CD4-positive, alpha-beta T cell treated with Interleukin-17A for 1 hour (primary cell): ENCODE measurements around the gene MTA2.
"Not testable (repeated sequence)": the region's sequence is repeated elsewhere in the genome, so short reads cannot be mapped to it uniquely, and the experiment has no call there.

Source experiments
- DNase-seq: peaks from one replicate; pipeline ENCODE4 v3.0.0-alpha.2; 2020

Gene MTA2

GRCh38 chr11:62565100-62565802 is 36.4 kb downstream of the MTA2 start:
- DNase-seq = no peak

DNA sequence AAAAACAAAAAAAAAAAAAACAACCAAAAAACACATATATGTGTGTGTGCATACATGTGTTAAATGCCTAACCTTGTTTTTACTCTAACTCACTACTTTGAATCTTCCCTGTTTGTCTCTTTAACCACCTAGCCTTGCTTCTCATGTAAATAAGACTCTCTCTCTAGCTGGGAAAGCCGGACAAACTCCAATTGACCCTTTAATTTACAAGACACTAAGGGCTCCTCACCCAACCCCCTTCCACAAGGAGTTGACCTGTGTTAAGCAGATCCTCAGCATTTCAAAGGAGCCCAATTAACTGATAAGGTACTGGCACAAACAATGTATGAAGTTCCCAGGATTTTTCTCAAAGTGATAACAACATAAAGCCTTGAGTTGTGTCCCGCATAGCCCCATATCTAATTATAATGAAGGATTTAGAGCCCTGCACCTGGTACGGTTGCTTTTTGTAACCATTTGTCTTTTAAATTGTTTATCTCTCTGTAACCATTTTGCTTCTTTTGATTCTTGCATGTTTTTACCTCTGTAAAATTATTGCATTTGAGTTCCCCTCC is 39.9 kb downstream of the MTA2 start:
- DNase-seq = not testable (repeated sequence)

DNA sequence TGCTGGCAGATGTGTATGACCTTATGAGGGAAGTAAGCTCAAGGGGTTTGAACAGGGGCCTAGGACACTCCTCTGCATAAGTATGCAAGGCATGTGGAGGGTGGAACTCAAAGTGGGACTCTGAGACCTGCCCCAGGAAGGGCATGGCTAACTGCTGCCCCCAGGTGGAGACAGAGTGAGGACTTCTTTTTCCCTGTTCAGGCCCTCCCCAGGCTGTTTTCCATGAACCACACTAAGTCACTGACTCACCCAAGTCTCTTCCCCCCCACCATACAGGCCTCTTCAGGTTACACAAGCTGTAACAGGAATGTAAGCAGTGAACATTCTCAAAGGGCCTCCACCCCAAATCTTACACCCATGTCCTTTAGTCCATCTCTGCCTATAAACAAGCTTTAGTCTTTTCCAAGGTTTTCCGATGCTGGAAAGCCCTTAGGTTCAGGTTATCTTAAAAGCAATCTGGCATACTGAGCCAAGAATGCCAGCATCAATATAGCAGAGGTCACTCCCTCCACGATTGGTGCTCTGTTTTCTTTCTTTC is 41.0 kb downstream of the MTA2 start:
- peak; percentile 87 for DNase-seq

- not testable (repeated sequence) for DNase-seq
Observed at GRCh38 chr11:62559626-62560025, 42.0 kb downstream of the MTA2 start.

- DNase-seq = no peak
Observed at GRCh38 chr11:62559204-62559603, 42.5 kb downstream of the MTA2 start.

DNA sequence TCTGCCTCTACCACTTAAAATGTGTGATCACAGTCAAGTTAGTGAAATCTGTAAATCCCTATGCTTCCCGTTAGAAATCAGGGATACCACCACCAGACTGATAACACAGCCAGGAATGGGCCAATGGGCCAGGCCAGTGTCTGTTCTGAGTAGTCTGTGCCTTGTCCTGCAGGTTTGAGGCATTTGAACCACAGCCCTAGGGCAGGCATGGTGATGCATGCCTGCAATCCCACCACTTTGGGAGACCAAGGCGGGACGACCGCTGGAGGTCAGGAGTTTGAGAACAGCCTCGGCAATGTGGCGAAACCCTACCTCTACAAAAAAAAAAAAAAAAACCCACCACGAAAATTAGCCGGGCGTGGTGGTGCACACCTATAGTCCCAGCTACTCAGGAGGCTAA is 43.0 kb downstream of the MTA2 start:
- no peak for DNase-seq

GRCh38 chr11:62556875-62557631 is 44.6 kb downstream of the MTA2 start:
- peak; percentile 76 for DNase-seq

GRCh38 chr11:62556108-62556874 is 45.4 kb downstream of the MTA2 start:
- peak; percentile 91 for DNase-seq

- DNase-seq = peak; percentile 95
Observed at GRCh38 chr11:62555464-62556107, 46.1 kb downstream of the MTA2 start.

GRCh38 chr11:62554387-62555167 is 47.1 kb downstream of the MTA2 start:
- DNase-seq = peak; percentile 38

GRCh38 chr11:62553839-62554361 is 47.8 kb downstream of the MTA2 start:
- peak; percentile 43 for DNase-seq

DNA sequence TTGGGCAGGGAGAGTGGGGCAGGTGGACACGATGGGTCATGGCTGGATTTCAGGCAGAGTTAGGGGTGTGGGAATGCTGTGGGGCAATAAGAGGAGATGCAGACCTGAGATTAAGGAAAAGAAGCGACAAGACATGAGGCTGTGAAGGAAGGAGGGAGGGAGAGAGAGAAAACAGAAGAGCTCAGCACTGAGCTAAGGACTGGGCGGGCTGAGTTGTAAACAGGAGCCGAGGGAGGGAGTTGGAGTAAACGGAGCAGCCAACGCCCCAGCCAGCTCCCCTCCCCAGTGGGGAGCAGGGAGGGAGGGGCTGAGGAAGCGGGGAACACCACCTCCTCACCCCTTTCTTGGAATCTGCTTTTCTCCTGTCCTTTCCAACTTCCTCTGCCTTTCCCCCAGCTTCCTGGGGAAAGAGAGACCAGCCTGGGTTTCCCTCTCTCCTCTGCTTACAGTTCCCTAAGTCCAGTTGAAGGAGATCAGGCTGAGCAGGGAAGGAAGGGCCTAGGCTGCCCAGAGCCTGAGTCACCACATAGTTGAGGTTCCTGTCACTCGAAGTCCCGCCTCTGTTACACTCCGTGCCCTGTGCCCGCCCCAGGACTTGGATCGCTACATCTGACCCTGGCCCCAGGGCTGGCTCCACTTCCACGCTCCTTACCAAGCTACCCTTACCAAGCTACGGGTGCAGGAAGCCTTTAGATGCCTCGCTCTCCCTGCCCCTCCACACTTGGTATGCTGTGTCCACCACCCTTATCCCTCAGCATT is 48.4 kb downstream of the MTA2 start:
- peak; percentile 90 for DNase-seq

GRCh38 chr11:62552485-62553079 is 49.1 kb downstream of the MTA2 start:
- DNase-seq = peak; percentile 45

DNA sequence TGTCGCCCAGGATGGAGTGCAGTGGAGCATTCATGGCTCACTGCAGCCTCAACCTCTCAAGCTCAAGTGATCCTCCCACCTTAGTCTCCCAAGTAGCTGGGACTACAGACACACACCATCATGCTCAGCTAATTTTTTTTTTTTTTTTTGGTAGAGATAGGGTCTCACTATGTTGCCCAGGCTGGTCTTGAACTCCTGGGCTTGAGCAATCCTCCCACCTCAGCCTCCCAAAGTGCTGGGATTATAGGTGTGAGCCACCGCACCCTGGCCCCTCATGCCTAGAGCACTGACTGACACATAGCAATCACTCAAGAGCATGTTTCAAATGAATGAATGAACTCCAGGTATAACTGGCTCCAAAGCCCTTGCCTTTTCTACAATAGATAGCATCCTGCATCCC is 51.2 kb downstream of the MTA2 start:
- DNase-seq = not testable (repeated sequence)

DNA sequence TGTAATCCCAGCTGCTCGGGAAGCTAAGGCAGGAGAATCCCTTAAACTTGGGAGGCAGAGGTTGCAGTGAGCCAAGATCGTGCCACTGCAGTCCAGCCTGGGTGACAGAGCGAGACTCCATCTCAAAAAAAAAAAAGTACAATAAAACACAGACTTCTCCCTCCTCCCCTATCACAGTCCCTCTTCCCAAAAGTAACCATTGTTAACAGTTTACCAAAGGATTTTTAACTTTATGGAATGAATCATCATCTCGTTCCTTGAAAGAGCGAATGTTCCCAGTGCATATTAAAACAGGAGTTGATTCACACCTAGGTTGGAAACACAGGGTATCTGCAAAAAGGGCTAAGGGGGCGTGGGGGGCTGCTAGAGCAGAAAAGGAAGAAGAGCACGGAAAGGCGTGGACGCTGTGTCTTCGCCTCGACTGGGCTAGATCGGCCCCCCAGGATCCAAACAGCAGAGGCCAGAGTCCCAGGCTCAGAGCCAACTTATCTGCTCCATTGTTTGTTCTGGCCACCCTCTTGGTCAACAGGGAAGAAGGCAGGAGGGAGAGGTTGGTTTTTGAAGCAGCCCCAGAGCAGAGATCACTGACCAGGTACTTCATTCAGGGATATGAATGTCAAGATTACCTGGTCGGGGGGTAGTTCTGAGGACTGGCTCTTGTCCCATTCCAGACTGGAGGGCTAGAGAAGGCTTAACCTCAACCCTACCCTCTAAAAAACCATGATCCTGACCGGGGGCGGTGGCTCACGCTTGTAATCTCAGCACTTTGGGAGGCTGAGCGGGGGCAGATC is 52.9 kb downstream of the MTA2 start:
- no peak for DNase-seq

DNA sequence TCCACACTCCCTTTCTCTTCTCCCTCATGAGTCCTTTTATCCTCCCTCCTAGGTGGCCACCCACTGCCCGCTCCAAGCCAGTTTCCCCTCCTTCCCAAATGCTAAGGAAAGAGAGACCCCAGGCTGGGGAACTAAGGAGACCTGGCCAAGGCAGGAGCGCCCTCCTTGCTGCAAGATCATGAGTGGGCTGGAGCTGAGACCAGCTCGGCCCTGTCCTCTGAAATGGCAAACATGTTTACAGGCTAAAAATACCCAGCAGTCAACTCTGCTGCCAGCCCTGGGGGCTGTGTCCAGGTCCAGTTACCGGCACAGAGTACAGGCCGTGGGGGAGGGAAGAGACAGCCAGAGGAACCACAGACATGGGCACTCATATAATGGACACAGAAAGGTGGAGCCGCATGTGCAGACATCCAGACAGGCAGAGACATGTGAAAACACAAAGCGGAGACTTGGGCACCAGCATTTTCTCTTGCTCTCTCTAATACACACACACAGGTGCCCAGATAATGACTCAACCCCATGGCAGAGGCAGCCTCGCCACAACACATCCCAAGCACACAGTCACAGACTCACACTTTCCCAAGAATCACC is 53.9 kb downstream of the MTA2 start:
- no peak for DNase-seq

GRCh38 chr11:62546929-62547625 is 54.6 kb downstream of the MTA2 start:
- no peak for DNase-seq

GRCh38 chr11:62546244-62546928 is 55.3 kb downstream of the MTA2 start, which contains the start of gene AHNAK:
AHNAK (minus strand) TSS chr11:62546806; CDS start chr11:62536098, 10,708 bp downstream.
- peak; percentile 85 for DNase-seq
